GM19099 (cell line): Measurements from ENCODE around the gene TIGIT.

Experiments
- POLR2A ChIP-seq: IDR thresholded peaks from 3 replicates; pipeline ENCODE4 v1.6.1; 2011; ENCODE audit warnings: low read depth; ENCODE audit not compliant: insufficient read length; ENCODE audit errors: extremely low read depth

The TIGIT gene

GRCh38 chr3:114293838-114294535 is at the start of gene TIGIT:
Gene TIGIT, plus strand, starts transcription at chr3:114294028. Its CDS starts 34 bp downstream, at chr3:114294062.
- TF ChIP-seq POLR2A: no peak

GRCh38 chr3:114252954-114253353 is 40.9 kb upstream of the TIGIT start:
- TF ChIP-seq POLR2A: no peak

- no peak for TF ChIP-seq POLR2A
Observed at GRCh38 chr3:114253505-114253904, 40.3 kb upstream of the TIGIT start.

DNA sequence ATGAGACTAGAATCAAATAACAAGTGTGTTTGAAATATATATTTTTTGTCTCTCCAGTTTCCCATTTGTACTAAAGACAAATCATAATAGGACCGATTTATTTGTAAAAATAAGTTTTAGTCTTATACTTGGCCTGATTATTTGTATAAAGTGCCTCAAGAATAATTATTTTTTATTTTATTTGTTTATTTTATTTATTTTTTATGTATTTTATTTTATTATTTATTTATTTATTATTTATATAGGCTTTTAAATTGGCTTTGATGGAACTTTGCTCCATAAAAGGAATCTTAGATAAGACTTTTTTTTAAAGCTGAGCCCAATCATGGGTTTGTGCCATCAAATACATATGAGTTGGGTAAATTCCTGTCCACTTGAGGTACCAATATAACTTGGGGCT is 34.3 kb upstream of the TIGIT start:
- TF ChIP-seq POLR2A: no peak

GRCh38 chr3:114260152-114260551 is 33.7 kb upstream of the TIGIT start:
- TF ChIP-seq POLR2A: no peak

DNA sequence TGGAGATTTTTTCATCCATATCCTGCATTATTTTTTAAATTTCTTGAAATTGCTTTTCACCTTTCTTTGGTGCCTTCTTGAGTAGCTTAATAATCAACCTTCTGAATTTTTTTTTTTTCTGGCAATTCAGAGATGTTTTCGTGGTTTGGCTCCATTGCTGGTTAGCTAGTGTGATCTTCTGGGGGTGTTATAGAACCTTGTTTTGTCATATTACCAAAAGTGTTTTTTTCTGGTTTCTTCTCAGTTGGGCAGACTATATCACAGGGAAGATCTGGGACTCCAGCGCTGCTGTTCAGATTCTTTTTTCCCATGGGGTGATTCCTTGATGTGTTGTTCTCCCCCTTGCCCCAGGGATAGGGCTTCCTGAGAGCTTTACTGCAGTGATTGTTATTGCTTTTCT is 23.8 kb upstream of the TIGIT start:
- TF ChIP-seq POLR2A: no peak

DNA sequence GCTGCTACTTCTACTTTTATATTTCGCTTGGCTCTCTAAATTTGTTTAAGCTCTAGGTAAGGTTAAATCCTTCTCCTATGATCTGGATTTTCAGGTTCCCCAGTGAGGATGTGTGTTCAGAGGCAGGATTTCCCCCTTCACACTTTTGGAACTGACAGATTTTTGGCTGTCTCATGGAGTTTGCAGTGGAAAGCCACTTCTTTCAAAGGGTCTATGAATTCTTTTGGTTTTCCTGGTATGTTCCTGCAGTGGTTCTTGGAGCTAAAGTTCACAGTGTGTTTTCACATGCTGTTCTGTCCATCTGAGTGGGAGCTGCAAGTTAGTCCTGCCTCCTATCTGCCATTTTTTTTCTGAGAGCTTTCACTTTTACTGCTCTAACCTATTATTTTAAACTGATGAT is 21.6 kb upstream of the TIGIT start:
- no peak for TF ChIP-seq POLR2A

DNA sequence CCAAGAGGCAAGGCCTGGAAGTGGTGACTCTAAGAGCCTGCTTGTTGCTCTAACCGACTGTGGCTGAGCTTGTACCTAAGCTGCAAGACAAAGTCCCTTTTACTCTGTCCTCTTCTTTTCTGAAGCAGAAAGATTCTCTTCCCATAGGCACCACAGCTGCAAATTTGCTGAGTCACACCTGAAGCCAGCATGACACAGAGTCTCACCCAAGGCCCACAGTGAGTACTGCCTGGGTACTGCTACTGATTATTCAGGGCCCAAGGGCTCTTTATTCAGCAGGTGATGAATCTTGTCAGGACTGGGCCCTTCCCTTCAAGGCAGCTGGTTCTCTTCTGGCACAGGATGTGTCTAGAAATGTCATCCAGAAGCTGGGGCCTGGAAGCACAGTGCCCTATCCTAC is 18.9 kb upstream of the TIGIT start:
- TF ChIP-seq POLR2A: no peak

- TF ChIP-seq POLR2A: no peak
Observed at GRCh38 chr3:114284644-114285043, 9.2 kb upstream of the TIGIT start.

- TF ChIP-seq POLR2A: no peak
Observed at GRCh38 chr3:114285648-114286230, 8.1 kb upstream of the TIGIT start.

DNA sequence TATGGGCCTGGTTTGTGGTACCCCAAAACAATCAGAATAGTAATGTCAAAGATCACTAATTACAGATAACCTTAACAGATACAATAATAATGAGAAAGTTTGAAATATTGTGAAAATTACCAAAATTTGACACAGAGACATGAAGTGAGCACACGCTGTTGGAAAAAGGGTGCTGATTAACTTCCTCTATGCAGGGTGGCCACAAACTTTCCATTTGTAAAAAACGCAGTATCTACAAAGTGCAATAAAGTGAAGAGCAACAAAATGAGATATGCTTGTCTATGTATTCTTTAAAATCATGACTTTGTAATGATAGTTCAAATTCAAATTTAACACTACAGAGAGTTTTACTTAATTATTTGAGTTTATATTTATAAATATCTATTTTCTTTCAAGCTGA is 7.6 kb upstream of the TIGIT start:
- TF ChIP-seq POLR2A: no peak

GRCh38 chr3:114290911-114291901 is 2.6 kb upstream of the TIGIT start:
- no peak for TF ChIP-seq POLR2A

DNA sequence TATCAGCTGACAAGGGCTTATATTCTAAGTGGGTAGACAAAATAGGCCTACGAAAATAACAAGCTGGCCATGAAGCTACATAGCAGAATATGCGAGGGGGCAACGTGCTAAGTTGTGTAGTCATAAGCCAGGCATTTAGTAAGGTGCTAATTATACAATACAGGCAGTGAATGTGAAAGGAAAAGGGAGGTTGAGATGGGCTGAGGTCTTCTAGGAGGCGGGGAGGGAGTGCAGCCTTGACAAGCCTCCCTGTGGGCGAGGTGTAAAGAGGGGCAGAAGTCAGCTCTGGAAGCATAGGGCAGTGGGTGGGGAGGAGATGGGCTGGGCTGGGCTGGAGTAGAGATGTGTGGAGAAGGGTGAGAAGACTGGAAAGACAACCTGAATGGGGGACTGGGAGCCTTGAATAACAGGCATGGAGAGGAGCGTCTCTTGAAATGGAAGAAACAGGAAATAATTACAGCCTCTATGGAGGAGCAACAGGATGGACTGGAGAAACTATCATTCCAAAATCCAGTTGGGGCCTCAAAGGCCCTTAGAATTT is 1.2 kb downstream of the TIGIT start:
- TF ChIP-seq POLR2A: no peak

DNA sequence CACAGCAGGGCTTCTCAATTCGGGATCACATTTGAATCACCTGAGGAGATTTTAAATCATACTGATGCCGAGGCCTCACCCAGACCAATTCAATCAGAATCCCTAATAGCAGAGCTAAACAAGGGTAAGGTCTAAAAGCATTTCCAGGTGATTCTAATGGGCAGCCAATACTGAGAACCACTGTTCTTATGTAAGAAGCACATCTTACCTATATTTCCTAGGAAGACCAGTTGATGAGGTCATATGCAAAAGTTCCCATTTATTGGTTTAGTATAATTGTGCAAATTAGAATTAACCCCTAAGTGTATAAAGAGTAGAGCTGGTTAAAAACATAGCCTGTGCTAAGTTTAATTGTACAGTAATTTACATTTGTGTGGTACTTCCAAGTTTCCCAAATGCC is 2.1 kb downstream of the TIGIT start:
- no peak for TF ChIP-seq POLR2A

DNA sequence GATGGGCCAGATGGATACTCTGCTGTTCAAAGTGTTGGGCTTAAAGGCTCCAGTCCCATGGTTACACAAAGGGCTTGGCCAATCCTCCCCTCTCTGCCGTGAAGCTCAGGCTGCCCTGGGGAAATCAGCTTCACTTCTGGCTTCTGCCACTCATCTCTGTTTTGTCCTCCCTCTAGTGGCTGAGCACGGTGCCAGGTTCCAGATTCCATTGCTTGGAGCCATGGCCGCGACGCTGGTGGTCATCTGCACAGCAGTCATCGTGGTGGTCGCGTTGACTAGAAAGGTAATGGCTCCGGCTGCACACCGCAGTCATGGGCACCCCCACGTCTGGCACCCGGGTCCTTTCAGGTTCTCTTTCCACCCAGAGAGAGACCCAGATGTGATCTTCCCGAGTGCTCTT is 5.6 kb downstream of the TIGIT start:
- TF ChIP-seq POLR2A: no peak

GRCh38 chr3:114299941-114300624 is 6.3 kb downstream of the TIGIT start:
- no peak for TF ChIP-seq POLR2A
